ENCODE results near the gene MUC6.

DNA sequence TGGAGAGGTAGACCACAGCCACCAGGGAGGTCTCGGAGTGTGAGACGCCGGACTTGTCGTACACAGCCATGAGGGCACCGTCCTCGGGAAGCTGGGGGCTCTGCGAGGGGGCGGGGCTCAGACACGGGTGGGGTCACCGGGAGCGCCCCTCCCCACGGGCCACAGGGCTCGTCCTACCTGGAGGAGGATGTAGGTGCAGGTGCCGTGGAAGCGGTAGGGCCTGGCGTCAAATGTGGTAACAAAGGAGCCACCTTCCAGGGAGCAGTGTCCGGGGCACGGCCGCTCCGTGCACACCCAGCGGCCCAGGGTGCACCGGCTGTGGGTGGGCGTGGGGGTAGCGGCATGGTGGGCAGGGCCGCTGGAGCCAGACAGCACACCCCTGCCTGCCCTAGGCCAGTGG is 7.5 kb downstream of the MUC6 start:
- TF ChIP-seq, protein P1, sequence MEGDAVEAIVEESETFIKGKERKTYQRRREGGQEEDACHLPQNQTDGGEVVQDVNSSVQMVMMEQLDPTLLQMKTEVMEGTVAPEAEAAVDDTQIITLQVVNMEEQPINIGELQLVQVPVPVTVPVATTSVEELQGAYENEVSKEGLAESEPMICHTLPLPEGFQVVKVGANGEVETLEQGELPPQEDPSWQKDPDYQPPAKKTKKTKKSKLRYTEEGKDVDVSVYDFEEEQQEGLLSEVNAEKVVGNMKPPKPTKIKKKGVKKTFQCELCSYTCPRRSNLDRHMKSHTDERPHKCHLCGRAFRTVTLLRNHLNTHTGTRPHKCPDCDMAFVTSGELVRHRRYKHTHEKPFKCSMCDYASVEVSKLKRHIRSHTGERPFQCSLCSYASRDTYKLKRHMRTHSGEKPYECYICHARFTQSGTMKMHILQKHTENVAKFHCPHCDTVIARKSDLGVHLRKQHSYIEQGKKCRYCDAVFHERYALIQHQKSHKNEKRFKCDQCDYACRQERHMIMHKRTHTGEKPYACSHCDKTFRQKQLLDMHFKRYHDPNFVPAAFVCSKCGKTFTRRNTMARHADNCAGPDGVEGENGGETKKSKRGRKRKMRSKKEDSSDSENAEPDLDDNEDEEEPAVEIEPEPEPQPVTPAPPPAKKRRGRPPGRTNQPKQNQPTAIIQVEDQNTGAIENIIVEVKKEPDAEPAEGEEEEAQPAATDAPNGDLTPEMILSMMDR (IDR thresholded peaks at IDR 0.05) = no peak
- no peak for TF ChIP-seq POLR2A (IDR thresholded peaks at IDR 0.05)

Measured in testis (tissue), 2 donors.